GM12878 (cell line): ENCODE measurements around the gene GALP. TPM values are rescaled to one million over a fixed set of nuclear protein-coding genes. Genes with fewer than 3 reads are reported as not detected.

ENCODE experiments used
- ATAC-seq: fragments of 200-7000 bp; cut with Tn5 transposase; 3 replicates; pipeline ENCODE4 v1.9.1; 2020; ENCODE audit warnings: mild to moderate bottlenecking, moderate library complexity
- BruUV-seq: library from RNA; stranded (reverse); fragments of 400-500 nt; replicated peaks from 2 replicates; lab custom pipeline; 2021; lab: Mats Ljungman, UMichigan
- CTCF ChIA-PET: fragments of 300-600 bp; sonication (Branson Sonifier 250); formaldehyde crosslinking; extraction: SDS; loops from one replicate; lab custom pipeline; 2021; ENCODE audit warnings: inconsistent platforms; lab: Yijun Ruan, JAX
- POLR2A ChIA-PET: fragments of 350-600 bp; formaldehyde crosslinking; extraction: SDS; loops from one replicate; lab custom pipeline; 2021; ENCODE audit warnings: inconsistent platforms; lab: Charles Lee
- RAD21 ChIA-PET: fragments of 300-600 bp; sonication (Branson Sonifier 250); formaldehyde crosslinking; loops from one replicate; lab custom pipeline; 2023; ENCODE audit warnings: antibody characterized with exemption; ENCODE audit not compliant: unreplicated experiment; lab: Charles Lee
- SMC1A ChIA-PET: fragments of 300-600 bp; sonication (Branson Sonifier 250); formaldehyde crosslinking; loops from one replicate; lab custom pipeline; 2023; ENCODE audit not compliant: unreplicated experiment, uncharacterized antibody; lab: Charles Lee
- DNase-seq: peaks from one replicate; pipeline ENCODE4 v3.0.0-alpha.2; 2011; ENCODE audit warnings: low read depth, low spot score
- FAIRE-seq: peaks from 3 replicates; lab custom pipeline; 2011; peaks lifted over from hg19 to GRCh38; lab: Jason Lieb, UNC
- H2AFZ ChIP-seq: 2 replicates; pipeline ENCODE4 v1.6.0; 2011; ENCODE audit warnings: low read depth, low read length, control low read depth; ENCODE audit not compliant: control insufficient read depth
- H3K27ac ChIP-seq: 2 replicates; pipeline ENCODE4 v1.5.1; 2011; ENCODE audit warnings: control low read depth; ENCODE audit not compliant: control insufficient read depth, insufficient read depth
- H3K27me3 ChIP-seq, 2 experiments: replicated peaks in 1 of 2; 2 replicates each; pipeline versions ENCODE4 v1.6.0 to v1.6.1; 2011; ENCODE audit warnings: low read length in 1 of 2; ENCODE audit not compliant: control insufficient read depth in 2 of 2, insufficient read depth in 2 of 2
- H3K36me3 ChIP-seq, 2 experiments: 2 replicates each; pipeline ENCODE4 v1.5.1; 2011; ENCODE audit warnings: low read length in 1 of 2; ENCODE audit not compliant: control insufficient read depth in 2 of 2, insufficient read depth in 2 of 2
- H3K4me1 ChIP-seq: 2 replicates; pipeline ENCODE4 v1.6.1; 2011; ENCODE audit warnings: mild to moderate bottlenecking, low read length, moderate library complexity, mixed read lengths; ENCODE audit not compliant: control insufficient read depth, insufficient read depth
- H3K4me2 ChIP-seq: 2 replicates; pipeline ENCODE4 v1.6.0; 2011; ENCODE audit warnings: control low read depth; ENCODE audit not compliant: control insufficient read depth, insufficient read depth
- H3K4me3 ChIP-seq: fragments of 200-600 bp; sonication (generic); 2 replicates; pipeline ENCODE4 v1.5.1; 2016
- H3K79me2 ChIP-seq: 2 replicates; pipeline ENCODE4 v1.6.0; 2011; ENCODE audit warnings: low read length; ENCODE audit not compliant: control insufficient read depth, insufficient read depth
- H3K9ac ChIP-seq: 2 replicates; pipeline ENCODE4 v1.8.0; 2011; ENCODE audit warnings: low read length, control low read depth, mixed read lengths; ENCODE audit not compliant: control insufficient read depth, insufficient read depth
- H3K9me3 ChIP-seq: replicated peaks from 3 replicates; pipeline ENCODE4 v1.5.1; 2011; ENCODE audit warnings: mild to moderate bottlenecking, low read length; ENCODE audit not compliant: control insufficient read depth, insufficient read depth
- H4K20me1 ChIP-seq: 2 replicates; pipeline ENCODE4 v1.6.0; 2011; ENCODE audit not compliant: control insufficient read depth, insufficient read depth
- BACH1 ChIP-seq: fragments of 450-650 bp; IDR thresholded peaks from 2 replicates; pipeline ENCODE4 v1.6.1; 2017; ENCODE audit warnings: mild to moderate bottlenecking, borderline replicate concordance
- BHLHE40 ChIP-seq, 2 experiments: fragments of 450-650 bp in 1 of 2; IDR thresholded peaks; 2 replicates each; pipeline ENCODE4 v1.6.1; 2011 to 2017; ENCODE audit warnings: low read depth in 2 of 2, borderline replicate concordance in 1 of 2, improper control_type of control experiment in 1 of 2, low read length in 1 of 2, mild to moderate bottlenecking in 1 of 2
- BMI1 ChIP-seq: fragments of 450-650 bp; IDR thresholded peaks from 2 replicates; pipeline ENCODE4 v1.6.1; 2016; ENCODE audit warnings: mild to moderate bottlenecking, moderate library complexity, borderline replicate concordance
- CBFB ChIP-seq: IDR thresholded peaks from 2 replicates; pipeline ENCODE4 v1.6.1; 2016; ENCODE audit warnings: antibody characterized with exemption, low read depth
- EP300 ChIP-seq, 2 experiments: fragments of 150-350 bp in 1 of 2; IDR thresholded peaks; 2 replicates each; pipeline ENCODE4 v1.6.1; 2011 to 2012; ENCODE audit warnings: low read depth in 2 of 2, low read length in 2 of 2, borderline replicate concordance in 1 of 2, improper control_type of control experiment in 1 of 2, inconsistent platforms in 1 of 2; ENCODE audit not compliant: control insufficient read depth in 1 of 2
- POLR2AphosphoS5 ChIP-seq: IDR thresholded peaks from 2 replicates; pipeline ENCODE4 v1.6.1; 2011; ENCODE audit warnings: mild to moderate bottlenecking, low read length, inconsistent platforms
- RAD21 ChIP-seq: IDR thresholded peaks from 2 replicates; pipeline ENCODE4 v1.6.1; 2011; ENCODE audit warnings: mild to moderate bottlenecking, low read depth, low read length, moderate library complexity; ENCODE audit not compliant: insufficient read depth
- SPI1 ChIP-seq: IDR thresholded peaks from 2 replicates; pipeline ENCODE4 v1.6.1; 2011; ENCODE audit warnings: low read depth, mild to moderate bottlenecking, low read length, moderate library complexity, borderline replicate concordance; ENCODE audit not compliant: insufficient read depth
- SUPT20H ChIP-seq: IDR thresholded peaks from 2 replicates; pipeline ENCODE4 v1.6.1; 2011; ENCODE audit warnings: low read depth, mild to moderate bottlenecking, low read length, moderate library complexity, borderline replicate concordance; ENCODE audit not compliant: control insufficient read depth
- ZNF217 ChIP-seq: fragments of 450-650 bp; IDR thresholded peaks from 2 replicates; pipeline ENCODE4 v1.6.1; 2017; ENCODE audit warnings: antibody characterized with exemption, mild to moderate bottlenecking
- whole genome bisulfite sequencing: methylation state at CpG from one replicate; pipeline ENCODE4 v1.1.6; 2016; ENCODE audit warnings: low lambda C conversion rate; ENCODE audit not compliant: insufficient replicate concordance, insufficient coverage; ENCODE audit errors: missing lambda C conversion rate; 5-methylcytosine and 5-hydroxymethylcytosine counted together
- in situ Hi-C: fragments of 300-500 bp; cut with MboI; formaldehyde crosslinking; loops from 9 replicates; pipeline ENCODE4 v1.14.3; 2018; ENCODE audit warnings: mixed read lengths
- intact Hi-C: fragments of 100-400 bp; cut with micrococcal nuclease; formaldehyde crosslinking; loops from one replicate; pipeline ENCODE4 v1.14.2; 2022; ENCODE audit not compliant: unreplicated experiment
- polyA plus RNA-seq, 11 experiments: library from polyadenylated mRNA; depleted of rRNA in 4 of 11; unstranded in 6 of 11; stranded (reverse) in 5 of 11; fragments of >200 nt; fragmentation: Nextera tagmentation in 4 of 11; fragmentation: Illumina TruSeq in 1 of 11; extraction: Ambion mirVana in 4 of 11; extraction: Trizol in 1 of 11; gene quantifications; 1 replicate in 1 of 11; 2 replicates in 10 of 11; pipeline versions ENCODE4 v1.2.1 to v1.2.3, GENCODE V29; 2011 to 2016; ENCODE audit warnings: inconsistent platforms in 2 of 11, missing spikeins in 2 of 11, low read depth in 1 of 11
- total RNA-seq, 4 experiments: library from RNA; depleted of rRNA in 3 of 4; stranded (reverse); fragments of >200 nt in 3 of 4; fragmentation: Illumina TruSeq in 1 of 4; extraction: Trizol in 1 of 4; gene quantifications; 2 replicates each; pipeline versions ENCODE4 v1.2.1 to v1.2.3, GENCODE V29; 2013 to 2021
- TF ChIP-seq, protein P1 (sequence below), 3 experiments: IDR thresholded peaks in 2 of 3; conservative IDR thresholded peaks in 1 of 3; 2 replicates each; pipeline ENCODE4 v1.5.1; 2011; ENCODE audit warnings: low read depth in 3 of 3, low read length in 3 of 3, mild to moderate bottlenecking in 3 of 3, control low read depth in 2 of 3, moderate library complexity in 2 of 3, inconsistent platforms in 1 of 3, mixed read lengths in 1 of 3; ENCODE audit not compliant: control insufficient read depth in 2 of 3, insufficient read depth in 1 of 3; ENCODE audit errors: extremely low read depth in 1 of 3
- TF ChIP-seq, protein P2 (sequence below): fragments of 450-650 bp; IDR thresholded peaks from 2 replicates; pipeline ENCODE4 v1.6.1; 2016; ENCODE audit warnings: mild to moderate bottlenecking
- TF ChIP-seq, protein P3 (sequence below): fragments of 450-650 bp; formaldehyde crosslinking; IDR thresholded peaks from 2 replicates; pipeline ENCODE4 v1.5.0; 2022; ENCODE audit warnings: mild to moderate bottlenecking, missing genetic modification characterization
- TF ChIP-seq, protein P4 (sequence below): IDR thresholded peaks from 2 replicates; pipeline ENCODE4 v1.6.1; 2012; ENCODE audit warnings: low read depth, low read length, improper control_type of control experiment

GALP gene
- total and polyA plus RNA-seq, 10 of the 15 experiments (the other 5 are each of a cell fraction or from before 2014, with no cell fraction given) = not detected

DNA sequence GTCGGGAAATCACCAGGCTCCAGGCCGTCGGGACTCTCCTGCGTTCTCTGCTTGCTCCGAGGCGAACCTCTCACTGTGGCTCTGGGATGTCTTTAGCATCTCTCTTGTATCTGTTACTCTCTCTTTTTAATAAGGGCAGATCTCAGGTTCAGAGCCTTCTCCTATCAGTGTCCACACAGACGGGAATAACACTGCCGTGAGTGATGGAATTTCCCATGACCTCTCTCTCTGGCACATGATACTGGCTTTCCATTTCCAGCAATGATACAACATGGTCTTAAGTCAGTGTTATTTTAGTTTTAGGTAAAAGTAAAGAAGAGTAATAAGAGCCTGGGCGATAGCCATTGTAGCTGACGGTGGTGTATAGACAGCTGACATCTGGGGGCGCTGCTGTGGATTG, 25.4 kb upstream of the GALP start:
- H3K36me3 ChIP-seq = peaks cover 9% of the 10 kb centered on the region in 2 experiments; a peak in 3 of 4 replicates
- H3K4me3 ChIP-seq = no peak overlapping the region
- H3K27me3 ChIP-seq = no peaks in the 10 kb centered on the region
- intact Hi-C loops (no loop called here), in situ Hi-C loops (no loop called here)
- ChIA-PET SMC1A (no interaction called here), POLR2A (interaction anchor here (0.5 kb wide), 1 partner anchor 29 kb away, joined by 3 read pairs; the partner anchor contains the start of gene ZNF787), CTCF (no interaction called here), RAD21 (no interaction called here)
- H3K9me3 ChIP-seq = no peaks in the 10 kb centered on the region
- H3K27ac ChIP-seq = no peak overlapping the region
- no peak overlapping the region for H3K9ac ChIP-seq
- H2AFZ ChIP-seq = no peak overlapping the region
- no peaks in the 10 kb centered on the region for H3K4me1 ChIP-seq
- BruUV-seq = TSS peak; percentile 15
- H4K20me1 ChIP-seq = no peaks in the 10 kb centered on the region
- ATAC-seq = no peak
- TF ChIP-seq SPI1 (no peak), EP300 (IDR thresholded peaks at IDR 0.05; ENCODE audit: borderline replicate concordance in 1 of 2, control insufficient read depth in 1 of 2, low read depth in 2 of 2, low read length in 2 of 2) (no peak), BHLHE40 (IDR thresholded peaks at IDR 0.05; ENCODE audit: borderline replicate concordance in 1 of 2, low read depth in 2 of 2, low read length in 1 of 2) (no peak), RAD21 (no peak), BACH1 (no peak), POLR2AphosphoS5 (no peak), ZNF217 (no peak), BMI1 (no peak), SUPT20H (no peak), CBFB (no peak)
- TF ChIP-seq, protein P1, sequence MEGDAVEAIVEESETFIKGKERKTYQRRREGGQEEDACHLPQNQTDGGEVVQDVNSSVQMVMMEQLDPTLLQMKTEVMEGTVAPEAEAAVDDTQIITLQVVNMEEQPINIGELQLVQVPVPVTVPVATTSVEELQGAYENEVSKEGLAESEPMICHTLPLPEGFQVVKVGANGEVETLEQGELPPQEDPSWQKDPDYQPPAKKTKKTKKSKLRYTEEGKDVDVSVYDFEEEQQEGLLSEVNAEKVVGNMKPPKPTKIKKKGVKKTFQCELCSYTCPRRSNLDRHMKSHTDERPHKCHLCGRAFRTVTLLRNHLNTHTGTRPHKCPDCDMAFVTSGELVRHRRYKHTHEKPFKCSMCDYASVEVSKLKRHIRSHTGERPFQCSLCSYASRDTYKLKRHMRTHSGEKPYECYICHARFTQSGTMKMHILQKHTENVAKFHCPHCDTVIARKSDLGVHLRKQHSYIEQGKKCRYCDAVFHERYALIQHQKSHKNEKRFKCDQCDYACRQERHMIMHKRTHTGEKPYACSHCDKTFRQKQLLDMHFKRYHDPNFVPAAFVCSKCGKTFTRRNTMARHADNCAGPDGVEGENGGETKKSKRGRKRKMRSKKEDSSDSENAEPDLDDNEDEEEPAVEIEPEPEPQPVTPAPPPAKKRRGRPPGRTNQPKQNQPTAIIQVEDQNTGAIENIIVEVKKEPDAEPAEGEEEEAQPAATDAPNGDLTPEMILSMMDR (IDR thresholded peaks at IDR 0.05 in 2 of 3, conservative IDR thresholded peaks at IDR 0.05 in 1 of 3; ENCODE audit: control insufficient read depth in 2 of 3, extremely low read depth in 1 of 3, insufficient read depth in 1 of 3, low read depth in 3 of 3, low read length in 3 of 3) = no peak
- TF ChIP-seq, protein P2, sequence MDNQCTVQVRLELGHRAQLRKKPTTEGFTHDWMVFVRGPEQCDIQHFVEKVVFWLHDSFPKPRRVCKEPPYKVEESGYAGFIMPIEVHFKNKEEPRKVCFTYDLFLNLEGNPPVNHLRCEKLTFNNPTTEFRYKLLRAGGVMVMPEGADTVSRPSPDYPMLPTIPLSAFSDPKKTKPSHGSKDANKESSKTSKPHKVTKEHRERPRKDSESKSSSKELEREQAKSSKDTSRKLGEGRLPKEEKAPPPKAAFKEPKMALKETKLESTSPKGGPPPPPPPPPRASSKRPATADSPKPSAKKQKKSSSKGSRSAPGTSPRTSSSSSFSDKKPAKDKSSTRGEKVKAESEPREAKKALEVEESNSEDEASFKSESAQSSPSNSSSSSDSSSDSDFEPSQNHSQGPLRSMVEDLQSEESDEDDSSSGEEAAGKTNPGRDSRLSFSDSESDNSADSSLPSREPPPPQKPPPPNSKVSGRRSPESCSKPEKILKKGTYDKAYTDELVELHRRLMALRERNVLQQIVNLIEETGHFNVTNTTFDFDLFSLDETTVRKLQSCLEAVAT = no peak
- TF ChIP-seq, protein P3, sequence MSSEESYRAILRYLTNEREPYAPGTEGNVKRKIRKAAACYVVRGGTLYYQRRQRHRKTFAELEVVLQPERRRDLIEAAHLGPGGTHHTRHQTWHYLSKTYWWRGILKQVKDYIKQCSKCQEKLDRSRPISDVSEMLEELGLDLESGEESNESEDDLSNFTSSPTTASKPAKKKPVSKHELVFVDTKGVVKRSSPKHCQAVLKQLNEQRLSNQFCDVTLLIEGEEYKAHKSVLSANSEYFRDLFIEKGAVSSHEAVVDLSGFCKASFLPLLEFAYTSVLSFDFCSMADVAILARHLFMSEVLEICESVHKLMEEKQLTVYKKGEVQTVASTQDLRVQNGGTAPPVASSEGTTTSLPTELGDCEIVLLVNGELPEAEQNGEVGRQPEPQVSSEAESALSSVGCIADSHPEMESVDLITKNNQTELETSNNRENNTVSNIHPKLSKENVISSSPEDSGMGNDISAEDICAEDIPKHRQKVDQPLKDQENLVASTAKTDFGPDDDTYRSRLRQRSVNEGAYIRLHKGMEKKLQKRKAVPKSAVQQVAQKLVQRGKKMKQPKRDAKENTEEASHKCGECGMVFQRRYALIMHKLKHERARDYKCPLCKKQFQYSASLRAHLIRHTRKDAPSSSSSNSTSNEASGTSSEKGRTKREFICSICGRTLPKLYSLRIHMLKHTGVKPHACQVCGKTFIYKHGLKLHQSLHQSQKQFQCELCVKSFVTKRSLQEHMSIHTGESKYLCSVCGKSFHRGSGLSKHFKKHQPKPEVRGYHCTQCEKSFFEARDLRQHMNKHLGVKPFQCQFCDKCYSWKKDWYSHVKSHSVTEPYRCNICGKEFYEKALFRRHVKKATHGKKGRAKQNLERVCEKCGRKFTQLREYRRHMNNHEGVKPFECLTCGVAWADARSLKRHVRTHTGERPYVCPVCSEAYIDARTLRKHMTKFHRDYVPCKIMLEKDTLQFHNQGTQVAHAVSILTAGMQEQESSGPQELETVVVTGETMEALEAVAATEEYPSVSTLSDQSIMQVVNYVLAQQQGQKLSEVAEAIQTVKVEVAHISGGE (CRISPR knock-in tag) = no peak
- TF ChIP-seq, protein P4, sequence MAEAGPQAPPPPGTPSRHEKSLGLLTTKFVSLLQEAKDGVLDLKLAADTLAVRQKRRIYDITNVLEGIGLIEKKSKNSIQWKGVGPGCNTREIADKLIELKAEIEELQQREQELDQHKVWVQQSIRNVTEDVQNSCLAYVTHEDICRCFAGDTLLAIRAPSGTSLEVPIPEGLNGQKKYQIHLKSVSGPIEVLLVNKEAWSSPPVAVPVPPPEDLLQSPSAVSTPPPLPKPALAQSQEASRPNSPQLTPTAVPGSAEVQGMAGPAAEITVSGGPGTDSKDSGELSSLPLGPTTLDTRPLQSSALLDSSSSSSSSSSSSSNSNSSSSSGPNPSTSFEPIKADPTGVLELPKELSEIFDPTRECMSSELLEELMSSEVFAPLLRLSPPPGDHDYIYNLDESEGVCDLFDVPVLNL = no peak
- H3K79me2 ChIP-seq = no peaks in the 10 kb centered on the region
- H3K4me2 ChIP-seq = no peak overlapping the region
- WGBS = 98% methylated on average over 11 of the region's 11 CpGs
- FAIRE-seq = no peak
- no peak for DNase-seq
